GM04503 (cell line): ENCODE results near the gene CD82.
"Not testable (repeated sequence)": the region's sequence is repeated elsewhere in the genome, so short reads cannot be mapped to it uniquely, and the experiment has no call there.

ENCODE experiments used
- DNase-seq: peaks from one replicate; pipeline ENCODE4 v3.0.0-alpha.2; 2012; ENCODE audit warnings: low read depth

CD82 gene

GRCh38 chr11:44535191-44535980, 30.1 kb upstream of the CD82 start:
- DNase-seq = no peak

- DNase-seq = no peak
These were observed 28.5 kb upstream of the CD82 start for GRCh38 chr11:44536788-44537516.

DNA sequence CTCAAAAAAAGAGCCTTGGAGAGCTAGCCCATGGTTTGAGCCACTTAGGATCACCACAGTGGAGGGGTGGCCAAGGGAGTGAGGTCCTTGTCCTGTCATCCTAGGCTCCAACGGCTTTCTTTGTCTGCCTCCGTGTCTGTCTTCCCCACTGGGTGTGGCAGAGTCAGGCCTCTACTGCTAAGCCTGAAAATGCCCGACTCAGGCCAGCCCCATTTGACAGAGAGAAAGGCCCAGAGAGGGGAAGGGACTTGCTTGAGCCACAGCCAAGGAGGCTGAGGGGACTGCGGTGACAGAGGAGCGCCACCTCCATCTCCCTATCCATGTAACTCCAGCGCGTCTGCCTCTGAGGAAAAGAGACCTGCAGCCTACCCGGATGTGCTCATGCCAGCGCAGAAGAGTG, 27.8 kb upstream of the CD82 start:
- DNase-seq = no peak

GRCh38 chr11:44538375-44539054, 26.9 kb upstream of the CD82 start:
- DNase-seq = no peak

- DNase-seq = no peak
These were observed 25.5 kb upstream of the CD82 start for GRCh38 chr11:44539971-44540370.

GRCh38 chr11:44540667-44541066, 24.8 kb upstream of the CD82 start:
- DNase-seq = no peak

GRCh38 chr11:44542372-44542771, 23.1 kb upstream of the CD82 start:
- no peak for DNase-seq

GRCh38 chr11:44546984-44547383, 18.5 kb upstream of the CD82 start:
- not testable (repeated sequence) for DNase-seq

DNA sequence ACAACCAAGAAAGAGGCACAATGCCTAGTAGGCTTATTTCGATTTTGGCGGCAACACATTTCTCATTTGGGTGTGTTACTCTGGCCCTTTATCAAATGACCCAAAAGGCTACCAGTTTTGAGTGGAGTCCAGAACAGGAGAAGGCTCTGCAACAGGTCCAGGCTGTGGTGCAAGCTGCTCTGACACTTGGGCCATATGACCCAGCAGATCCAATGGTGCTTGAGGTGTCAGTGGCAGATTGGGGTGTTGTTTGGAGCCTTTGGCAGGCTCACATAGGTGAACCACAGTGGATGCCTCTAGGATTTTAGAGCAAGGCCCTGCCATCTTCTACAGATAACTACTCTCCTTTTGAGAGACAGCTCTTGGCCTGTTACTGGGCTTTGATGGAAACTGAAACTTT, 17.9 kb upstream of the CD82 start:
- DNase-seq = not testable (repeated sequence)

DNA sequence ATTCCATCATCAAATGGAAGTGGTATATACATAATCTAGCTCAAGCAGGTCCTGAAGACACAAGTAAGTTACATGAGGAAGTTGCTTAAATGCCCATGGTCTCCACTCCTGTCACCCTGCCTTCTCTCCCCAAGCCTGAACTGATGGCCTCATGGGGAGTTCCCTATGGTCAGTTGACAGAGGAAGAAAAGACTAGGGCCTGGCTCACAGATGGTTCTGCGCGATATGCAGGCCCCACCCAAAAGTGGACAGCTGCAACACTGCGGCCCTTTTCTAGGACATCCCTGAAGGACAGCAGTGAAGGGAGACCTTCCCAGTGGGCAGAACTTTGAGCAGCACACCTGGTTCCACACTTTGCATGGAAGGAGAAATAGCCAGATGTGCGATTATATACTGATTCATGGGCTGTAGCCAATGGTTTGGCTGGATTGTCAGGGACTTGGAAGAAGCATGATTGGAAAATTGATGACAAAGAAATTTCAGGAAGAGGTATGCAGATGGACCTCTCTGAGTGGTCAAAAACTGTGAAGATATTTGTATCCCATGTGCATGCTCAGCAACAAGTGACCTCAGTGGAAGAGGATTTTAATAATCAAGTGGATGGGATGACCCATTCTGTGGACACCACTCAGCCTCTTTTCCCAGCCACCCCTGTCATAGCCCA, 17.3 kb upstream of the CD82 start:
- no peak for DNase-seq

DNA sequence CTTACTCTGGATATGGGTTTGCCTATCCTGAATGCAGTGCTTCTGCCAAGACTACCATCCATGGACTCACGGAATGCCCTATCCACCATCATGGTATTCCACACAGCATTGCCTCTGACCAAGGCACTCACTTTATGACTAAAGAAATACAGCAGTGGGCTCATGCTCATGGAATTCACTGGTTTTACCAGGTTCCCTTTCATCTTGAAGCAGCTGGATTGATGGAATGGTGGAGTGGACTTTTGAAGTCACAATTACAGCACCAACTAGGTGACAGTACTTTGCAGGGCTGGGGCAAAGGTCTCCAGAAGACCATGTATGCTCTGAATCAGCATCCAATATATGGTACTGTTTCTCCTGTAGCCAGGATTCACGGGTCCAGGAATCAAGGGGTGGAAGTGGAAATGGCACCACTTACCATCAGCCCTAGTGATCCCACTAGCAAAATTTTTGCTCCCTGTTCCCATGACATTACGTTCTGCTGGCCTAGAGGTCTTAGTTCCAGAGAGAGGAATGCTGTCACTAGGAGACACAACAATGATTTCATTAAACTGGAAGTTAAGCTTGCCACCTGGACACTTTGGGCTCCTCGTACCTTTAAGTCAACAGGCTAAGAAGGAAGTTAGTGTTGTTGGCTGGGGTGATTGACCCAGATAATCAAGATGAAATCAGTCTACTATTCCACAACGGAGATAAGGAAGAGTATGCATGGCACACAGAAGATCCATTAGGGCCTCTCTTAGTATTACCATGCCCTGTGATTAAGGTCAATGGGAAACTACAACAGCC, 16.3 kb upstream of the CD82 start:
- not testable (repeated sequence) for DNase-seq

DNA sequence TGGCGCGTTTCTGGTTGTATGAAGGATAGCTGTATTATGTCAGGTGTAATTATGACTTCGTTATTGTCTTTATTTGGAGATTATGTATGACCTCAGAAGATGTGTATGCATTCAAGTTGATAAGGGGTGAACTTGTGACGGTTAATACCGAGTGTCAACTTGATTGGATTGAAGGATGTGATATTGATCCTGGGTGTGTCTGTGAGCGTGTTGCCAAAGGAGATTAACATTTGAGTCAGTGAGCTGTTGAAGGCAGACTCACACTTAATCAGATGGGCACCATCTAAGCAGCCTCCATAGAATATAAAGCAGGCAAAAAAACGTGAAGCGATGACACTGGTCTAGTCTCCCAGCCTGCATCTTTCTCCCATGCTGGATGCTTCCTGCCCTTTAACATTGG, 15.3 kb upstream of the CD82 start:
- no peak for DNase-seq

GRCh38 chr11:44551456-44552139, 13.9 kb upstream of the CD82 start:
- no peak for DNase-seq

DNA sequence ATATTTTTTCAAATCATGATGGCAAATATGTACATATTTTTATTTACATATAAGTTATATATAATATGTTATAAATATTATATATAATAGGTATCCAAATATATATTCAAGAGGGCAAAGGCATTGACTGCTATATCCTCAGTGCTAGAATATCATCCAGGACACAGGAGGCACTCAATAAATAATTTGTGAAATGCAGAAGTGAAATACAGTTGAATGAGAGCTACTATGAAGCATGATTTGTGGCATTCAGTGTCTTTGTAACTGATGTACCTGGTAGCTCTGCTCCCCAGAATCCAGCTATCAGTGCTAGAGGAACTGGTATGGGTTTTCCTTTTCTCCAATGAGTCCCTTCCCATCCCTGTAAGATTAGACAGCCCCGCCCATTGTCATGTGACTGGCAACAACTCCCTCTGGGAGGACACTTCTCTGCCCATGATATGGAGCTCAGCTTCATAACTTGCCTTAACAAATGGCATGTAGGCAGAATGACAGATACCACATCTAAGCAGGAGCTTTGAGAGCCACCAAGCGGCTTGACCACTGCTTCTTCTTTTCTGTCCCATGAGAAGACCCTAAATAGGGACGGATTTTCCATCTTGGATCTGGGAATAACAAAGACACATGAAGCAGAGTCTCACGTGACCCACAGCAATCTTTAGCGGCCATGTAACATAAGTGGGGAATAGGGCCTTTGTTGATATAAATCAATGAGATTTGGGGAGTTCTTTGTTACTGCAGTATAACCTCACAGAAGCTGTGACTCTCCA, 10.2 kb upstream of the CD82 start:
- no peak for DNase-seq

DNA sequence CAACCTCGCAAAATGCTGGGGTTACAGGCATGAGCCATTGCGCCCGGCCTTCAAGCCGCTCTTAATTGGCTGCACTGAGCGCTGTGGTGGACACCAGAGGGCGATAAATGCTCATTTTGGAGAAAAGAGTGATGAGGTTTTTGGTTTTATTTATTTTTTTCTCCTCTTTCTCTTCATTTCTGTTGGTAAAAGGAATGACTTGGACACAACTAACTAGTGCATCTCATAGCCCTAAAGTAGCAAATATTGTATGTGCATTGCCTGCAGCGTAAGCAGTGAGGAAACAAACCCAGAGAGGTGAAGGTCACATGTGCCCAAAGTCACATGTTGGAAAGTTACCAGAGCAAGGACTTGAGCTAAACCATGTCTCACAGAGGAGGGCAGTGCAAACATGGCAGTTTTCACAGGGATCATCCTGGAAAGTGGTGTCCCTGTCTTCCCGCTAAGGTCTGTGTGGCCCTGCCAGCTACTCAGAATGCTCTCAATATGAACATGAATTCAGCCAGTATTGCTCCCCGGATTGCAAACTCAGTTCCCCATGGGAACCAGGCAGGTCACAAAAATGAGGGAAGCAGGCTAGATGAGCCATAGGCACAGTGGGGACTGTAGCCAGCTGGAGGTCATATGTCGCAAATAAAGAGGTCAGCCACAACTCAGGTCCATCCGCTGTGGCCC, 8.6 kb upstream of the CD82 start:
- DNase-seq = no peak

GRCh38 chr11:44557464-44557863, 8.0 kb upstream of the CD82 start:
- DNase-seq = no peak

DNA sequence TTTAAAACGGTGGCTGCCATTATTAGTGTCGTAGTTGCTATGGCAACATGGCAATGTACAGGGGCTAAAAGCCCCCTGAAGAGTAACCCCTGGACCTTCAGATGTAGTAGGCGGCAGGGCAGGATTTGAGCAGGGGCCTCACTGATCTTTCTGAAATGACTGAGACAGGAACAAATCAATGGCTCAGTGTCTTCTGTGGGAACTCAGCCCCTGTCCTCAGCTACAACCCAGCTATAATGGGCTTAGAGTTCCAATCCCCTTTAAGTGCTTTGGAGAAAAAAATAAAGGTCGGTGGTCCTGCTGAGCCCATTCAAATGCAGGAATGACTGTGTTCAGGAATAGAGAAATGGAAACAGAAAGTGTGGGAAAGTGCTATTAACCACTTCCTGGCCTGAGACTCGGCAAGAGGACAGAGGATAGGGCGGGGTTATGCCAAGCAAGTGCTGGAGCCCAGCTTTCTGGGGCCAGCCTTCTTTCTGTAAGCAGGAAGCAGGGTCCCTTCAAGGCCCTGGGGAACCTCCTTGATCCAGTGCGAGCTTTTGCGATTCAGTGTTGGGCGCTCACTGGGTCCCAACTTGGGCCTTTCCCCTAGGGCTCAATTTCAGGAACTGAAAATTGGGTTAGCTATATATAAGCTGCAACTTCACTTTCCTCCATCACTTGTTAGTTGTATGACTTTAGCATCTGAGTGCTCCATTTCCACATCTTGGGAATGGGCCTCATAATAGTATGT, 6.1 kb upstream of the CD82 start:
- DNase-seq = no peak

GRCh38 chr11:44559940-44560300, 5.5 kb upstream of the CD82 start:
- not testable (repeated sequence) for DNase-seq

GRCh38 chr11:44561275-44561805, 4.1 kb upstream of the CD82 start:
- no peak for DNase-seq
